OCI-LY1 (cell line): ENCODE results near the gene SIK3.

Experiments
- EZH2 ChIP-seq: fragments of 200-600 bp; sonication (generic), shearing (Covaris generic); IDR thresholded peaks from 2 replicates; pipeline ENCODE4 v1.8.0; 2017; ENCODE audit warnings: borderline replicate concordance, mixed run types, mild to moderate bottlenecking, antibody characterized with exemption, low read length, moderate library complexity, mixed read lengths
- TF ChIP-seq, protein P1 (sequence below): fragments of 200-600 bp; sonication (generic), shearing (Covaris generic); IDR thresholded peaks from 2 replicates; pipeline ENCODE4 v1.5.1; 2017; ENCODE audit warnings: mild to moderate bottlenecking, antibody characterized with exemption, low read length, moderate library complexity, mixed read lengths

DNA sequence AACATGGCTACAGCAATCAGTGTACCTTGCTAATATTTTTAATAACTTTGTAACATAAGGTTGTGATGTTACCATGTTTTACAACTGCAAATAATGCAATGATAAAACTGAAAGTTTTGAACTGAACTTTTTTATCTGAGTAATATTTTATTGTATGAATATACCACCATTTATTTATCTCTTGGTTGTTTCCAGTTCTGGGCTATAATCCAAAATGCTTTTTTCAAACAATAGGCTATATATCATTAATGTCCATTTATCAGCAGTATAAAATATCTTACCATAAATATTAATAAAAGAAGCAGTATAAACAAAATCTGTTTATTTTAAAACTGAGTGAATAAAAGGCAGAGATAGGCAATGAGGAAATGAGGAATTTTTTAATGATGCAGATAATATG is 63.3 kb downstream of the SIK3 start:
- TF ChIP-seq, protein P1, sequence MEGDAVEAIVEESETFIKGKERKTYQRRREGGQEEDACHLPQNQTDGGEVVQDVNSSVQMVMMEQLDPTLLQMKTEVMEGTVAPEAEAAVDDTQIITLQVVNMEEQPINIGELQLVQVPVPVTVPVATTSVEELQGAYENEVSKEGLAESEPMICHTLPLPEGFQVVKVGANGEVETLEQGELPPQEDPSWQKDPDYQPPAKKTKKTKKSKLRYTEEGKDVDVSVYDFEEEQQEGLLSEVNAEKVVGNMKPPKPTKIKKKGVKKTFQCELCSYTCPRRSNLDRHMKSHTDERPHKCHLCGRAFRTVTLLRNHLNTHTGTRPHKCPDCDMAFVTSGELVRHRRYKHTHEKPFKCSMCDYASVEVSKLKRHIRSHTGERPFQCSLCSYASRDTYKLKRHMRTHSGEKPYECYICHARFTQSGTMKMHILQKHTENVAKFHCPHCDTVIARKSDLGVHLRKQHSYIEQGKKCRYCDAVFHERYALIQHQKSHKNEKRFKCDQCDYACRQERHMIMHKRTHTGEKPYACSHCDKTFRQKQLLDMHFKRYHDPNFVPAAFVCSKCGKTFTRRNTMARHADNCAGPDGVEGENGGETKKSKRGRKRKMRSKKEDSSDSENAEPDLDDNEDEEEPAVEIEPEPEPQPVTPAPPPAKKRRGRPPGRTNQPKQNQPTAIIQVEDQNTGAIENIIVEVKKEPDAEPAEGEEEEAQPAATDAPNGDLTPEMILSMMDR: no peak
- TF ChIP-seq EZH2: no peak
